Left renal cortex interstitium (tissue), 4 donors: ENCODE results near the gene CAVIN2. TPM values are rescaled to one million over a fixed set of nuclear protein-coding genes. Genes with fewer than 3 reads are reported as not detected.
A peak's percentile ranks its signal among the peaks of the same experiment; 100 is the strongest.

Source experiments
- DNase-seq, 4 donors: peaks; one replicate each; pipeline ENCODE4 v3.0.0-alpha.2; 2013; ENCODE audit warnings: low read depth in 4 of 4, low spot score in 2 of 4, missing footprints in 1 of 4
- polyA plus RNA-seq, 4 donors: library from polyadenylated mRNA; unstranded; fragments of 120-200 nt; gene quantifications; one replicate each; pipeline ENCODE4 v1.2.1, GENCODE V29; 2013; ENCODE audit not compliant: insufficient read length in 4 of 4

The CAVIN2 gene
- 10 to 100 TPM; 35.2 to 47.8 (median 42.7) TPM for polyA plus RNA-seq

- DNase-seq, result no peak
Observed at GRCh38 chr2:191846515-191847476, at the start of gene CAVIN2. TSS of gene CAVIN2 (minus strand) at chr2:191847088. CDS start at chr2:191846925, 163 bp downstream.

DNA sequence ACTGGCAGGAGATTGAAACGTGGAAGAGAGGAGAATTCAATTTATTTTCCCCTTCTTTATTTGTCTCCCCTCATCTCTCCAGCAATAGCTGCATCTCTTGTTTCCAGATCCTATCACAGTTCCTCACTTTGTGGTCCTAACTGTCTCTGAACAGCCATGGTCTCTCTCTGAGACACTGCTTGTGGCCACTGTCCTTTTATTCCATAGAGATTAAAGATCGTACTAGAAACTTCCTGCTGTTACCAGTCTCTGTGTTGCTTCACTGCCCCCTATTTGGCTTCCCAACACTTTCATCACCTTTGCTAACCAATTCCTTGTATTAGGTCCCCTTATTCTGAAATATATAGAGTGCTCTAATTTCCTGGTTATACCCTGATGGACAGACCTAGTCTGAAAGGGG, 48.9 kb upstream of the CAVIN2 start:
- DNase-seq, result no peak

- no peak for DNase-seq
Observed at GRCh38 chr2:191895195-191895594, 48.3 kb upstream of the CAVIN2 start.

DNA sequence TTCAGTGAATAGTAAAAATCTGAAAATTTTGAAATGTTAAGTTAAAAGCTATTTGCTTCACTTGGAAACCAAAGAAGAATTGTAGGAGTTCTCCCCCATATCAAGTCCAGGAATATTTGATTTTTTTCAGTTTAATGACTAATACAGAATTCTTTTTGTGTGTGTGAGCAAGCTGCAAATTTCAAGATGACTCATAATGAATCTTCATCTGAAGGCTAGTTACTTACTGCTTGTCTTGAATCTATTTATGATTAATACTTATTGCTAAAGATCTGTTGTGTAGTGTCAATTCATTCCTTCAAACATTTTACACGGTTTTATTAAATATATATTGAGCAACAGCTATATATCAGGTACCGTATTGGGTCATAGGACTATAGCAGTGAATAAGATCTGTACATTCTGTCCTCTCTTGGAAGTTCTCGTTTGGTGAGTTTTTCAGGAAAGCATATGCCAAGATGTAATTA, 47.8 kb upstream of the CAVIN2 start:
- DNase-seq, result no peak

GRCh38 chr2:191892391-191892790, 45.5 kb upstream of the CAVIN2 start:
- no peak for DNase-seq

- DNase-seq, result no peak
Observed at GRCh38 chr2:191891656-191892055, 44.8 kb upstream of the CAVIN2 start.

DNA sequence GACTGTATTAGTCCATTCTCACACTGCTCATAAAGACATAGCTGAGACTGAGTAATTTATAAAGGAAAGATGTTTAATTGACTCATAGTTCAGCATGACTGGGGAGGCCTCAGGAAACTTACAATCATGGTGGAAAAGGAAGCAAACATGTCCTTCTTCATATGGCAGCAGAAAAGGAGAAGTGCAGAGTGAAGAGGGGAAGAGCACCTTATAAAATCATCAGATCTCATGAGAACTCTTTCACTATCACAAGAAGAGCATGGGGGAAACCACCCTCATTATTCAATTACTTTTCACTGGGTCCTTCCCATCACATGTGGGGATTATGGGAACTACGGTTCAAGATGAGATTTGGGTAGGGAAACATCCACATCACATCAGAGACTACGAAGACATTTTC, 43.0 kb upstream of the CAVIN2 start:
- DNase-seq, result no peak

- DNase-seq, result no peak
Observed at GRCh38 chr2:191888400-191889166, 41.7 kb upstream of the CAVIN2 start.

- no peak for DNase-seq
Observed at GRCh38 chr2:191885650-191886049, 38.8 kb upstream of the CAVIN2 start.

- no peak for DNase-seq
Observed at GRCh38 chr2:191885098-191885497, 38.2 kb upstream of the CAVIN2 start.

DNA sequence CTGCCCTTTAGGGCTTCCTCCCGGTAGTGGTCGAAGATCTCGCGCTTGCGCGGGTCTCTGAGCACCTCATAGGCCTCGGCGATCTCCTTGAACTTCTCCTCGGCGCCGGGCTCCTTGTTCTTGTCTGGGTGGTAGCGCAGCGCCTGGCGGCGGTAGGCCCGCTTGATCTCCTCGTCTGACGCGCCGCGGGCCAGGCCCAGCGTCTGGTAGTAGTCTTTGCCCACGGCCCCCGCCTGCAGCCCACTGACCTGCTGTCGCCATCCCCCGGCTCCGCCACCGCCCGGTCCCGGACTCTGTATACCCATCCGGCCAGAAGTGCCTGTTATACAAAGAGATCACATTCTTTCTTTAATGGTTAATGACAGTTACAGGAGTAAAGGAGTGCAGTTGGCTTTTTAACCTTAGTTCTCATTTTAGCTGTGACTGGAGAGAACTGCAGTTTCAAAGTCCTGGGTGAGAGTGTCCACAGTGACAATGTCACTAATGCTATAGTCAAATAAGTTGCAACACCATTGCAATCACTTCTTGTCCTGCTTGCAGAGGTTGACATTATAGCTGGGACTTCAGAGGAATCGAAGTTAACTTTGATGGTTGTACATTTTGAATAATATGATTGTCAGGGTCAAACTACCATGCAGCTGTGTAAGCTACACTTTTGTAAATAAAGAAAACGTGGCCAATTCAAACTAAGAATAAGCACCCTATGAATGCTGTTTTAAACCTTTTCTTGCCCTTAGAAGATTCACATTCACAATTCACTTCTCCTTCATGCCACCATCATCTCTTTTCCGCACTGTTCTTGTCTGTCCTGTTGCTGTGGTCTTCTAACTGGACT, 35.3 kb upstream of the CAVIN2 start:
- DNase-seq, result no peak

- DNase-seq, result peak in 1 of 4 donors; percentile 31
Observed at GRCh38 chr2:191878548-191879279, 31.8 kb upstream of the CAVIN2 start.

DNA sequence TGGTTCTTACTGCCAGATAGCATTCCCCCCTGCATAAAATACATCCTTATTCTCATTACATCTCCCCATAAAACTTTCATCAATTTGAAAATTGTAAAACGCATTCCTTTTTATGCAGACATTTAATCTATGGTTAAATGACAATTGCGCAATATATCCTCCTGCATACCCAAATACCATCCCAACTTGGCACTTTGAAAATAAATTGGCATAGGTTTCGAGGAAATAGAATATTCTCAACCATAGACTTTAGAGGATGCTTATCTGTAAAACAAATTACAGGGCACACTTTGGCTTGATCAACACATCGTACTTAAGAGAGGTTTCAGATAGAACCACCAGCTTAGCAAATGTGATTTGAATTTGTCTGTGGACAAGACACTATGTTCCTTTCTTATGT, 31.0 kb upstream of the CAVIN2 start:
- no peak for DNase-seq

- DNase-seq, result no peak
Observed at GRCh38 chr2:191875859-191876258, 29.0 kb upstream of the CAVIN2 start.

- DNase-seq, result no peak
Observed at GRCh38 chr2:191870744-191871143, 23.9 kb upstream of the CAVIN2 start.

DNA sequence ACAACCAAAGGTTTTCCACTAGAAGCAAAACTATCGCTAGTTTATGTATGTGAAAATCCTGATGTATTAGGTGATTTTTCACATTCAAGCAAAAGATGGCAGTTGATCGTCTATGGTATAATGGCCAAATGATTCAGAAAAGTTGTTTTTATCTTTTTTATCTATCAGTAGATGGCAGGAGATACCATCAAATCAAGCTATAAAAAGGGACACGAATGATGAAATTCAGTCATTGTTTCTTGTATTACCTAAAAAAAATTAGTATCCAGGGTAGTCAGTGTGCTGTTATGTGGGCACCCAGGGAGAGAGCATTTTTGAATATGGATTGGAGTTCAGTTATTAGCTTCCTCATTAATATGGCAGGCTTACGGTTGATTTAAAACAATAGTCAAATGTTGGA, 22.9 kb upstream of the CAVIN2 start:
- DNase-seq, result no peak

GRCh38 chr2:191869178-191869577, 22.3 kb upstream of the CAVIN2 start:
- peak in 1 of 4 donors; percentile 40 for DNase-seq

DNA sequence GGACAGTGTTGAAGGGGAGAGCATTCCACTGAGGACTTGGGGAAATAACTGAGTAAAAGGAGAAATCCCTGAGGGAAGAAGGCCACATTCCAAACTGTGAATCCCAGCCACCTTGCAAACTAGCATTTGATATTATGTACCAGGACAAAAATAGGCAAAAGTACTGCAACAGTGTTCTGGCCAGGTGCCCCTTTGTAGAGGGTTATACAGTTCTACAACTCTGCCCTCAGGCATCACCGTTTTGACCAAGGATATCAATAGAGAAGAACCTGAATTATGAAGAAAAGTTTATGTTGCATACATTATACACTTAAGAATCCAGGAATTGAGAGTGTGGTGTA, 20.6 kb upstream of the CAVIN2 start:
- DNase-seq, result no peak

GRCh38 chr2:191866675-191867506, 20.0 kb upstream of the CAVIN2 start:
- peak in 2 of 4 donors; percentile 56 to 60 for DNase-seq
